Measurements from ENCODE around the gene RCAN2. TPM values are rescaled to one million over a fixed set of nuclear protein-coding genes. Genes with fewer than 3 reads are reported as not detected.

Gene RCAN2
- total RNA-seq, 6 experiments from 2014 or later = 0.06 to 1.00 (median 0.31) TPM; not detected in 2

DNA sequence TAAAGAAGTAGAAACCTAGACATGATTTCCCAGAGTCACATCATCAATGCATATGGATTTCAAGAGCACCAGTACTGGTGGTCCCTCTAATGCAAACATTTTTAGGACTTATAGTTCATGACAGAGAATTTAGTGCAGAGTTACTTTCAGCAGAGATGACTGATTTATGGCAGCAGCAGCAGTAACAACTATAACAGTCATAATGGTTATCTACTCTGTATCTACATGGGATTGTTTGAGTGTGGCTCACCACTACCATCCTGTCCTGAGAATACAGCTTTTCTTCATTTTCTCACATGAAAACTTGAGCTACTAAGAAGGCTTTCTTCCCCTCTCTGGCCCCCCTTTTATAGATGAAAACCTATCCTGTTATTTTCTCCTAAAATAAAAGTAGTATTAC lies 192.0 kb downstream of the RCAN2 start:
- peaks cover 5% of the 10 kb centered on the region; the same call in 1 of the 2 replicates for H3K36me3 Mint-ChIP-seq (ENCODE audit: low read depth)
- H3K27ac Mint-ChIP-seq = no peak overlapping the region
- H3K9me3 Mint-ChIP-seq = peaks cover 46% of the 10 kb centered on the region
- H3K4me1 Mint-ChIP-seq (ENCODE audit: low read depth) = no peaks in the 10 kb centered on the region
- no peak for DNase-seq
- H3K27me3 Mint-ChIP-seq (ENCODE audit: insufficient read depth) = peaks cover 2% of the 10 kb centered on the region; the same call in 1 of the 2 replicates
- no peak overlapping the region for H3K4me3 Mint-ChIP-seq
- TF ChIP-seq, protein P1, sequence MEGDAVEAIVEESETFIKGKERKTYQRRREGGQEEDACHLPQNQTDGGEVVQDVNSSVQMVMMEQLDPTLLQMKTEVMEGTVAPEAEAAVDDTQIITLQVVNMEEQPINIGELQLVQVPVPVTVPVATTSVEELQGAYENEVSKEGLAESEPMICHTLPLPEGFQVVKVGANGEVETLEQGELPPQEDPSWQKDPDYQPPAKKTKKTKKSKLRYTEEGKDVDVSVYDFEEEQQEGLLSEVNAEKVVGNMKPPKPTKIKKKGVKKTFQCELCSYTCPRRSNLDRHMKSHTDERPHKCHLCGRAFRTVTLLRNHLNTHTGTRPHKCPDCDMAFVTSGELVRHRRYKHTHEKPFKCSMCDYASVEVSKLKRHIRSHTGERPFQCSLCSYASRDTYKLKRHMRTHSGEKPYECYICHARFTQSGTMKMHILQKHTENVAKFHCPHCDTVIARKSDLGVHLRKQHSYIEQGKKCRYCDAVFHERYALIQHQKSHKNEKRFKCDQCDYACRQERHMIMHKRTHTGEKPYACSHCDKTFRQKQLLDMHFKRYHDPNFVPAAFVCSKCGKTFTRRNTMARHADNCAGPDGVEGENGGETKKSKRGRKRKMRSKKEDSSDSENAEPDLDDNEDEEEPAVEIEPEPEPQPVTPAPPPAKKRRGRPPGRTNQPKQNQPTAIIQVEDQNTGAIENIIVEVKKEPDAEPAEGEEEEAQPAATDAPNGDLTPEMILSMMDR (IDR thresholded peaks at IDR 0.05) = no peak

DNA sequence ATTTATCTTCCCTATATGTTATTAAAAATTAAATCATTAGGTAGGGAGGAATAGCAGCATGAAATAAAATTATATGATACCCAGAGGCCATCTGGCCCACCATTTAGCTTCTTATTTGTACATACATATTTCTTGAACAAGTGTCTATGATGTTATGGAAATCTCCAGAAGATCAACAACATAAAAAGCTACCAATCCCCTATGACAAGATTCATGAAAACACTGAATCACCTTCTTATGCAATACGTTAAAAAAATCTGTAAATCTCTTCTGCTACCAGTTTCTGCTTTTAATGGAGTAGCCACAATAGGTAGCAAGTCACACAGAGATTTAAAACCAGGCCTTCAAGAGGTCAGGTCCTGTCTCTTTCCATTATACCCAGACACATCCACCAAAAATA lies 194.7 kb downstream of the RCAN2 start:
- DNase-seq = no peak
- peaks cover 2% of the 10 kb centered on the region; the same call in 1 of the 2 replicates for H3K27me3 Mint-ChIP-seq (ENCODE audit: insufficient read depth)
- no peak overlapping the region for H3K4me3 Mint-ChIP-seq
- peaks cover 5% of the 10 kb centered on the region; the same call in 1 of the 2 replicates for H3K36me3 Mint-ChIP-seq (ENCODE audit: low read depth)
- H3K4me1 Mint-ChIP-seq (ENCODE audit: low read depth) = no peaks in the 10 kb centered on the region
- H3K27ac Mint-ChIP-seq = no peak overlapping the region
- peaks cover 42% of the 10 kb centered on the region for H3K9me3 Mint-ChIP-seq
- TF ChIP-seq, protein P1 (IDR thresholded peaks at IDR 0.05) = no peak

DNA sequence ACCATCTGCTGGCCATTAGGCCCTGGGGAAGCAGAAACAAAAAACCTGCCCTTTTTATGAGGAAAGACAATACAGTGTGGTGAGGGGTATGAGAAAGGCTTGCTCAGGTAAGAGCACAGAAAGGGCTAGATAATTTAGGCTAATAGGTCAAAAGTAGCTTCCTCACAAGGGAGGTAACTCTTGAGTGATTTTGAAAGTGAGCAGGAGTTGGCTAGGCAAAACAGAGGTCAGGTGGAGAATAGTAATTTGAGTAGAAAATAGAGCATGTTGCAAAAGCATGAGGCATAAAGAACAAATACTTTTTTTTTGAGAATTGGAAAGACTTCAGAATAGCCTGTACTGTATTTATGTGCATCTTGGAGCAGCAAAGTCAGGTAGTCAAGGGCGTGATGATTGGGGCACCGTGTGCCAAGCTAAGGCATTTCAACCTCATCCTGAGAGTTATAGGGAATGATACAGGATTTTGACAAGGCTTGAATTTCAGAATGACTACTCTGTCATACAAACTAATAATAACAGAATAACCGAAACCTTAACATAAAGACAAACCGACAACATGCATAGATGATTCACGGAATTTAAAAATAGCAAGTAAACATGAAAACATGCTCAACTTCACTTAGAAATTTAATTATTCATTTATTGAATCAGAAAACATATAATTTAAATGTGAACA lies 197.5 kb downstream of the RCAN2 start:
- TF ChIP-seq, protein P1 (IDR thresholded peaks at IDR 0.05) = no peak
- no peak overlapping the region for H3K27ac Mint-ChIP-seq
- no peaks in the 10 kb centered on the region for H3K4me1 Mint-ChIP-seq (ENCODE audit: low read depth)
- peaks cover 5% of the 10 kb centered on the region; the same call in 1 of the 2 replicates for H3K36me3 Mint-ChIP-seq (ENCODE audit: low read depth)
- H3K27me3 Mint-ChIP-seq (ENCODE audit: insufficient read depth) = peaks cover 2% of the 10 kb centered on the region
- peaks cover 37% of the 10 kb centered on the region for H3K9me3 Mint-ChIP-seq
- DNase-seq = no peak
- no peak overlapping the region for H3K4me3 Mint-ChIP-seq

DNA sequence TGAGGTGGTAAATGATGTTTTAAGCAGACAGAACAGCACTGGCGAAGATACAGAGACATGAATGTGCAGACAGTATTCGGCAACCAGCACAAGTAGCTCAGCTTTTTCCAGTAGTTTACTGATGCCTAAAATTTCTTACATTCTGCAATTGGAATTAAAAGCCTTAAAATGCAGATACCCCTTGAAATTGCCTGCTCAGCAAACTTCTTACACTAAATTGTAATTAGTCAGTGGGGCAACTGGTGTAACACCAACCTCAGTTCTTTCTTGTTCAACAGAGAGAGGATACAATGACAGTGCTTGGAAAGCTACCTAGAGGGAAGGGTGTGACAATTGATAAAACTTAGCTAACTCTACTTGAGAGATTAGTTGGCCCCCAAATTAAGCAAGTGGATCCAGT lies 199.4 kb downstream of the RCAN2 start:
- Mint-ChIP-seq H3K9me3 (peaks cover 43% of the 10 kb centered on the region), H3K27me3 (ENCODE audit: insufficient read depth) (peaks cover 2% of the 10 kb centered on the region), H3K36me3 (ENCODE audit: low read depth) (peaks cover 9% of the 10 kb centered on the region; the same call in 1 of the 2 replicates), H3K4me3 (no peak overlapping the region), H3K4me1 (ENCODE audit: low read depth) (no peaks in the 10 kb centered on the region), H3K27ac (no peak overlapping the region)
- DNase-seq = no peak
- TF ChIP-seq, protein P1 (IDR thresholded peaks at IDR 0.05) = no peak

DNA sequence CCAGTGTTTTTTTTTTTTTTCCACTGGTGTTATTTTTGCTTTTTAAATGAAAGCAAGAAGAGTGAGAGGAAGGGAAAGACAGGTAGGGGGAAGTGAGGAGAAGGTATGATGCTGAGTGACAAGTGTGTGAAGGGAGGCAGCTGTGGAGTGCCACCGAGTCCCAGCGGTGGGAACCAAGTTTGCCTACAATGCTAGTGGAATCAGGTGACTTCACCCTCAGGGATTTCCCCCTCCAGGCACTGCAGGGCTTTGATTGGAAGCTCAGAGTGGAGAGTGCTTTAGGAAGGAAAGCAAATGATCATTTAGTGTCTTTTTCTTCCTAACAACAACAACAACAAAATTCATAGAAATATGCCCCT lies 200.0 kb downstream of the RCAN2 start:
- H3K9me3 Mint-ChIP-seq = peaks cover 45% of the 10 kb centered on the region
- H3K36me3 Mint-ChIP-seq (ENCODE audit: low read depth) = peaks cover 9% of the 10 kb centered on the region; the same call in 1 of the 2 replicates
- TF ChIP-seq, protein P1 (IDR thresholded peaks at IDR 0.05) = no peak
- no peak overlapping the region for H3K4me3 Mint-ChIP-seq
- no peak for DNase-seq
- H3K27ac Mint-ChIP-seq = no peak overlapping the region
- H3K27me3 Mint-ChIP-seq (ENCODE audit: insufficient read depth) = peaks cover 2% of the 10 kb centered on the region
- no peaks in the 10 kb centered on the region for H3K4me1 Mint-ChIP-seq (ENCODE audit: low read depth)
